ENCODE data around the gene ZFPL1.

Gene ZFPL1

DNA sequence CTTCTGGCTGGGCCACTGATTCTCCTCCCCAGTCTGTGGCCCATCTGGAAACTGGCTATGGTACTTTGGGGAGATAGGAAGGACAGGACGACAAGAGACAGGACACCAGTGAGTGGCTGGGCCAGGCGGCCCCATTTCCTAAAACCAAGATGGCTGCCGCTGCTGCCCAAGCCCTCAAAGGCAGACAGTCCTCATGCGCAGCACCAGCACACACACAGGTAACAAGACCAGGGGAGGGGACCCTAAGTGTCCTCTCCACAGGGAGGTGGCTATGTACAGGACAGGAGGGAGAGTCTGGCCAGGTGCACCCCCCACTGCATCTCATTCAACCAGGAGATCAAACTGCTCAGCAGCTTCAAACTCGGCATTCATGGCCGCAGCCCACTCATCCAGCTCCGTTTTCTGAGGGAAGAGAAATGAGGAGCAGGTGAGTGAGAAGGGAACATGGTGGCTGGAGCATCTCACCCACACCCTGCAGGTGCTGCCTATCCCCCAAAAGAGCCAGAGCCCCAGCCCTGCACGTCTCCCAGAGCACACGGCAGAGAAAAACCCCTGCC, 5.2 kb upstream of the ZFPL1 start:
- peaks cover 6% of the 10 kb centered on the region for H3K4me1 ChIP-seq (ENCODE audit: insufficient read depth, low read length)
- H3K27ac ChIP-seq (ENCODE audit: low read depth, low read length): no peak overlapping the region
- H3K9ac ChIP-seq (ENCODE audit: low read length): no peak overlapping the region
- H3K36me3 ChIP-seq (ENCODE audit: insufficient read depth, low read length): no peaks in the 10 kb centered on the region
- H3K9me3 ChIP-seq (ENCODE audit: low read length): no peaks in the 10 kb centered on the region
- no peaks in the 10 kb centered on the region for H3K27me3 ChIP-seq (ENCODE audit: control insufficient read depth in 1 of 2, insufficient read depth in 2 of 2, low read length in 2 of 2)
- H3K4me3 ChIP-seq (ENCODE audit: low read depth in 1 of 2, low read length in 2 of 2): no peak overlapping the region

DNA sequence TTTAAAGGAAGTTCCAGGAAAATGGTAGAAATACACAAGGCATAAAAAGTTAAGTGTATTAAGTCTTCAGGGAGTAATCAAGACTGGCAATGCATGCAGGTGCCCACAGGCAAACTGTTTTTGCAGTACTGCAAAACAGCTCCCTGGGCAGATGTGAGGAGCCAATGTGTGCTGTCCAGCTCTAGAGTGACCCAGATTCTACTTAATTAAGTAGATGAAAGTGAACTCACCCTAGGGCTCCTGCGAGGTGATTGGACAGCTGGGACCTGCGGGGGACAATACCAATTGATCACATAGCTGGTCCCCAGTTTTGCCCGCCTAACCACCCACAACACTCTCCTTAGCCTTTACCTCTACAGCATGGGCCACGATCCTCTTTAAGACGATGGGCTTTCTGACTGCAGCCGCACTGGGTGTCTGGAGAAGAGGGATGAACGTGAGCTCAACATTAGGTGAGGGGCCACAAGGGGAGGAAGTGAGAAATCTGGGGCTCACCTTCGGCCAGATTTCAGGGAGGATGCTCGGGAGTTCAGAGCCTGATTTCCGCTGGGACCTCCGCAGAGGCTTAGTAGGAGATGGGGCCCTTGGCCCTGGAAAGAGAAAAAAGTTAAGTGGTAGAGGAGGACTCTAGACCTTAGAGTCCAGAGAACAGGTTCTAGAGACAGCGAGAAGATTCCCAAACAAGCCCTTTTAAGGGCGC, 738 bp upstream of the ZFPL1 start:
- H3K4me3 ChIP-seq (ENCODE audit: low read depth in 1 of 2, low read length in 2 of 2): peak overlapping the region; percentile 40 to 92
- no peak overlapping the region for H3K9ac ChIP-seq (ENCODE audit: low read length)
- H3K9me3 ChIP-seq (ENCODE audit: low read length): no peaks in the 10 kb centered on the region
- peak overlapping the region; percentile 37 for H3K27ac ChIP-seq (ENCODE audit: low read depth, low read length)
- H3K27me3 ChIP-seq (ENCODE audit: control insufficient read depth in 1 of 2, insufficient read depth in 2 of 2, low read length in 2 of 2): no peaks in the 10 kb centered on the region
- H3K4me1 ChIP-seq (ENCODE audit: insufficient read depth, low read length): peaks cover 18% of the 10 kb centered on the region
- H3K36me3 ChIP-seq (ENCODE audit: insufficient read depth, low read length): peaks cover 31% of the 10 kb centered on the region

DNA sequence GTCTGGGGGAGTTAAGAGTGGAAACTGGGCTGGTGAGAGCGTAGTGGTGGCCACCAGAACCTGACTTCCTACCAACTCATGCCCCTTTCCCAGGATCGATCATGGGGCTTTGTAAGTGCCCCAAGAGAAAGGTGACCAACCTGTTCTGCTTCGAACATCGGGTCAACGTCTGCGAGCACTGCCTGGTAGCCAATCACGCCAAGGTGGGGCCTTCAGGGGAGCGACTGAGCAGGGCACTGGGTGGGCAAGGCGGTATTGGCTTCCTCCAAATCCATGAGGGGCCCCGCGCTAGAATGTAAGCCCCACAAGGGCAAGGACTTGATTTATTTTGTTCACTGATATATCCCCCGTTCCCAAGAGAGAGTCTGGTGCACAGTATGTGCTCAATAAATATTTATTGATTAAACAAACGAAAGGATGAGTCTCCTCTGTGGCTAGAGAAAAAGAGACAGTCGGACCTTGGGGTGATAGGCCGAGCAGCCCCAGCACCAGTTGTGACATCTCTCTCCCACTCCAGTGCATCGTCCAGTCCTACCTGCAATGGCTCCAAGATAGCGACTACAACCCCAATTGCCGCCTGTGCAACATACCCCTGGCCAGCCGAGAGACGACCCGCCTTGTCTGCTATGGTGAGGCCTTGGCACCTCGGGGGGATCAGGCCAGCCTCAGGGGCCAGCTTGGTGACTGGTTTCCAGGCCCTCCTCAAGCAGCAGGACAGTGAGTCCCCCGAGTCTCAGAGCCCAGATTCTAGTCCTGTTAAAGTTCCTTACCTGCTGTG, 765 bp downstream of the ZFPL1 start:
- Histone ChIP-seq H3K9ac (ENCODE audit: low read length) (peak overlapping the region; percentile 95), H3K36me3 (ENCODE audit: insufficient read depth, low read length) (peaks cover 31% of the 10 kb centered on the region), H3K4me3 (ENCODE audit: low read depth in 1 of 2, low read length in 2 of 2) (peak overlapping the region; percentile 40 to 92), H3K27ac (ENCODE audit: low read depth, low read length) (peak overlapping the region; percentile 97), H3K27me3 (ENCODE audit: control insufficient read depth in 1 of 2, insufficient read depth in 2 of 2, low read length in 2 of 2) (no peaks in the 10 kb centered on the region), H3K4me1 (ENCODE audit: insufficient read depth, low read length) (peaks cover 18% of the 10 kb centered on the region), H3K9me3 (ENCODE audit: low read length) (no peaks in the 10 kb centered on the region)

DNA sequence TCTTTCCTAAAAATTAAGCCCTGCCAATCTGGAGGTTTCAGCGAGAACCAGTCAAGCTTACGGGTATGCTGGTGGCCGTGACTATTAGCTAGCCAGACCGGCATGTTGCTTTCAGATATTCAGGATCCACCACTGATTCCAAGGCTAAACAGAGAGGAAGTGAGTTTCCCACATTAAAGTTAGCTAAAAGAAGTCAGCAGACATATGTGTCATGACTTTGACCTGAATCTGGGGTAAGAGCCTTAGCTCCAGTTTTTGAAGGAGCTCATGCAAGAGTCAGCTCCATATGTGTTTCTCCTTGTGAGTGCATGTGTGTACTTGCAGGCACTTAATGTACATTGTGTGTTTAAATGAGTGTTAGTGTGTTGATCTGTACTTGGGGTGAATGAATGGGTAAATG, 1.4 kb downstream of the ZFPL1 start:
- Histone ChIP-seq H3K27me3 (ENCODE audit: control insufficient read depth in 1 of 2, insufficient read depth in 2 of 2, low read length in 2 of 2) (no peaks in the 10 kb centered on the region), H3K4me1 (ENCODE audit: insufficient read depth, low read length) (peaks cover 18% of the 10 kb centered on the region), H3K9me3 (ENCODE audit: low read length) (no peaks in the 10 kb centered on the region), H3K36me3 (ENCODE audit: insufficient read depth, low read length) (peaks cover 31% of the 10 kb centered on the region), H3K4me3 (ENCODE audit: low read depth in 1 of 2, low read length in 2 of 2) (no peak overlapping the region), H3K9ac (ENCODE audit: low read length) (no peak overlapping the region), H3K27ac (ENCODE audit: low read depth, low read length) (no peak overlapping the region)

DNA sequence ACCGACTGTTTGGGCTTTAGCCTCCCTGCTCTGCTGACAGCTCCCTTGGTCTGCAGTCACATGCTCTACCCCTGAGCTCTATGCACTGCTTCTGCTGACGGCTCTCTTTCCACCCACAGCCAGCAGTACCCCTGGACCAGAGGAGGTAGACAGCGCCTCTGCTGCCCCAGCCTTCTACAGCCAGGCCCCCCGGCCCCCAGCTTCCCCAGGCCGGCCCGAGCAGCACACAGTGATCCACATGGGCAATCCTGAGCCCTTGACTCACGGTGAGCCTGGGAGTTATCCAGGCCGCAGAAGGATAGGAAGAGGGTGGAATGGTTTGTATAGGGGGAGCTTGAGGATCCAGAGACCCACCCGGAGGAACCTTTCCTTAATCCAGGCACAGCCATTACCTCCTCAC, 2.8 kb downstream of the ZFPL1 start:
- Histone ChIP-seq H3K36me3 (ENCODE audit: insufficient read depth, low read length) (peaks cover 31% of the 10 kb centered on the region), H3K4me1 (ENCODE audit: insufficient read depth, low read length) (peaks cover 18% of the 10 kb centered on the region), H3K9me3 (ENCODE audit: low read length) (no peaks in the 10 kb centered on the region), H3K9ac (ENCODE audit: low read length) (no peak overlapping the region), H3K27ac (ENCODE audit: low read depth, low read length) (no peak overlapping the region), H3K4me3 (ENCODE audit: low read depth in 1 of 2, low read length in 2 of 2) (no peak overlapping the region), H3K27me3 (ENCODE audit: control insufficient read depth in 1 of 2, insufficient read depth in 2 of 2, low read length in 2 of 2) (no peaks in the 10 kb centered on the region)

DNA sequence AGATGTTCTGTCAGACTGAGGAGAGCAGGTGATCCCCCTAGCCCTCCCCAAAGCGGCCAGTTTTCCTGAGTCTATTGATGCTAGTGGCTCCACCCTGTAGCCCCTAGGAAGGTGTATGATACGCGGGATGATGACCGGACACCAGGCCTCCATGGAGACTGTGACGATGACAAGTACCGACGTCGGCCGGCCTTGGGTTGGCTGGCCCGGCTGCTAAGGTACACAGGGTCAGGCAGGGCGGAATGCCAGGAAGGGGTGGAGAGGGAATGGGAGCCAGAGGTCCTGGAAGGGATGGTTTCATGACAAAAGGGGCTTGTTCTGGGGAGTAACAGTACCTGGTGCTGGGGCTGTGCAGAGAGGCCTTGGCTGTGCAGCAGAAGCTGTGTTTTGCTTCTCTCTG, 3.2 kb downstream of the ZFPL1 start:
- Histone ChIP-seq H3K9ac (ENCODE audit: low read length) (no peak overlapping the region), H3K4me3 (ENCODE audit: low read depth in 1 of 2, low read length in 2 of 2) (no peak overlapping the region), H3K27ac (ENCODE audit: low read depth, low read length) (no peak overlapping the region), H3K9me3 (ENCODE audit: low read length) (no peaks in the 10 kb centered on the region), H3K27me3 (ENCODE audit: control insufficient read depth in 1 of 2, insufficient read depth in 2 of 2, low read length in 2 of 2) (no peaks in the 10 kb centered on the region), H3K36me3 (ENCODE audit: insufficient read depth, low read length) (peaks cover 31% of the 10 kb centered on the region), H3K4me1 (ENCODE audit: insufficient read depth, low read length) (peaks cover 18% of the 10 kb centered on the region)

DNA sequence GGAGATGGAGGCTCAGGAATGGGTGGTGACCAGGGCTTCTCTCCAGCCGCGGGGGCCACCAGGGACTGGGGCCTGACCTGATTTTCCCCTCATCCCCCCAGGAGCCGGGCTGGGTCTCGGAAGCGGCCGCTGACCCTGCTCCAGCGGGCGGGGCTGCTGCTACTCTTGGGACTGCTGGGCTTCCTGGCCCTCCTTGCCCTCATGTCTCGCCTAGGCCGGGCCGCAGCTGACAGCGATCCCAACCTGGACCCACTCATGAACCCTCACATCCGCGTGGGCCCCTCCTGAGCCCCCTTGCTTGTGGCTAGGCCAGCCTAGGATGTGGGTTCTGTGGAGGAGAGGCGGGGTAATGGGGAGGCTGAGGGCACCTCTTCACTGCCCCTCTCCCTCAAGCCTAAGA, 3.8 kb downstream of the ZFPL1 start:
- Histone ChIP-seq H3K4me3 (ENCODE audit: low read depth in 1 of 2, low read length in 2 of 2) (no peak overlapping the region), H3K4me1 (ENCODE audit: insufficient read depth, low read length) (peaks cover 18% of the 10 kb centered on the region), H3K36me3 (ENCODE audit: insufficient read depth, low read length) (peaks cover 31% of the 10 kb centered on the region), H3K27me3 (ENCODE audit: control insufficient read depth in 1 of 2, insufficient read depth in 2 of 2, low read length in 2 of 2) (no peaks in the 10 kb centered on the region), H3K9ac (ENCODE audit: low read length) (no peak overlapping the region), H3K27ac (ENCODE audit: low read depth, low read length) (no peak overlapping the region), H3K9me3 (ENCODE audit: low read length) (no peaks in the 10 kb centered on the region)

DNA sequence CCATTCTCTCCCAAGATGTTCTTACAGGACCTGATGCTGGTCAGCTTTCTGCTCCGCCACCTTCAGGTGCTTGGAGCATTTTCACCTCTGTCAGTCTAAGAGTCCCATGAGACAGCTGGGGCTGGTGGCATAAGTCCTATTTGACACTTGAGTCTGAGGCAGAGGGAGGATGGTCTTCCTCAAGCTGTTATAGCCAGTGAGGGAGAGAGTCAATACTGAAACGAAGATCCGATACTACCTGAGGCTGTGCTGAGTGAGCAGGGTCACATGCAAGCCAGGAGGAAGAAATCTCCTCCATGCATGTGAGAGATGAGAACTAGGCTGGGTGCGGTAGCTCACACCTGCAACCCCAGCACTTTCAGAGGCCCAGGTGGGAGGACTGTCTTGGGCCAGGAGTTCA, 5.6 kb downstream of the ZFPL1 start:
- Histone ChIP-seq H3K9ac (ENCODE audit: low read length) (no peak overlapping the region), H3K36me3 (ENCODE audit: insufficient read depth, low read length) (peaks cover 31% of the 10 kb centered on the region), H3K9me3 (ENCODE audit: low read length) (no peaks in the 10 kb centered on the region), H3K4me3 (ENCODE audit: low read depth in 1 of 2, low read length in 2 of 2) (no peak overlapping the region), H3K4me1 (ENCODE audit: insufficient read depth, low read length) (peaks cover 10% of the 10 kb centered on the region), H3K27ac (ENCODE audit: low read depth, low read length) (no peak overlapping the region), H3K27me3 (ENCODE audit: control insufficient read depth in 1 of 2, insufficient read depth in 2 of 2, low read length in 2 of 2) (no peaks in the 10 kb centered on the region)

DNA sequence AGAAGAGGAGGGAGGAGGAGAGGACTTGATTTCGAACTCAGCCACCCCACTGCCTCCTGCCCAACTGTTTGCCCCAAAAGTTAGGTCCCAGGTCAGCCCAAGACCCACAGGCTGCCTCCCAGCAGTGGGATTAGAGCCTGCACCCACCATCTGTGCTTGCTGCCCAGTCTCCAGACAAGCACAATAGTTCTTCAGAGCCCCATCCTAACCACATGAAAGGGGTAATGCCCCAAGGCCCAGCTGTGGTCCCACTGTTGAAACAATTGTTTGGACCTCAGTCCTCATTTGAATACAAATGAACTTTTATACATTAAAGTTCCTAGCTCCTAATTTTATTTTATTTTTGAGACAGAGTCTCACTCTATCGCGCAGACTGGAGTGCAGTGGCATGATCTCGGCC, 6.6 kb downstream of the ZFPL1 start:
- Histone ChIP-seq H3K27me3 (ENCODE audit: control insufficient read depth in 1 of 2, insufficient read depth in 2 of 2, low read length in 2 of 2) (no peaks in the 10 kb centered on the region), H3K9ac (ENCODE audit: low read length) (no peak overlapping the region), H3K4me3 (ENCODE audit: low read depth in 1 of 2, low read length in 2 of 2) (no peak overlapping the region), H3K27ac (ENCODE audit: low read depth, low read length) (no peak overlapping the region), H3K9me3 (ENCODE audit: low read length) (no peaks in the 10 kb centered on the region), H3K36me3 (ENCODE audit: insufficient read depth, low read length) (peaks cover 24% of the 10 kb centered on the region), H3K4me1 (ENCODE audit: insufficient read depth, low read length) (peaks cover 2% of the 10 kb centered on the region)

DNA sequence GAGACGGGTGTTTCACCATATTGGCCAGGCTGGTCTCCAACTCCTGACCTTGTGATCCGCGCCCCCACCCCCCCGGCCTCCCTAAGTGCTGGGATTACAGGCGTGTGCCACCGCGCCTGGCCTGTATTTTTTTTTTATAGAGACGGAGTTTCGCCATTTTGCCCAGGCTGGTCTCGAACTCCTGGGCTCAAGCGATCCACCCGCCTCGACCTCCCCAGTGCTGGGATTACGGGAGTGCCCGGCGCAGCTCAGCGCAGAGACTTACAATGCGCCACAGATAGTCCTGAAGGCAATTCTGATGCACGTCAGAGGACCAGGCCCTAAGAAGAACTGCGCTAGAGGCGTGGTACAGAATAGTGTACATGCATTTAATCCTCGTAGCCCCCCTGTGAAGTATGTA, 11.4 kb downstream of the ZFPL1 start:
- no peak overlapping the region for H3K9ac ChIP-seq (ENCODE audit: low read length)
- peak overlapping the region in 1 of 2 donors; percentile 85 for H3K4me3 ChIP-seq (ENCODE audit: low read depth in 1 of 2, low read length in 2 of 2)
- peaks cover 13% of the 10 kb centered on the region for H3K36me3 ChIP-seq (ENCODE audit: insufficient read depth, low read length)
- H3K27ac ChIP-seq (ENCODE audit: low read depth, low read length): peak overlapping the region; percentile 41
- no peaks in the 10 kb centered on the region for H3K9me3 ChIP-seq (ENCODE audit: low read length)
- H3K27me3 ChIP-seq (ENCODE audit: control insufficient read depth in 1 of 2, insufficient read depth in 2 of 2, low read length in 2 of 2): no peaks in the 10 kb centered on the region
- H3K4me1 ChIP-seq (ENCODE audit: insufficient read depth, low read length): peaks cover 12% of the 10 kb centered on the region

DNA sequence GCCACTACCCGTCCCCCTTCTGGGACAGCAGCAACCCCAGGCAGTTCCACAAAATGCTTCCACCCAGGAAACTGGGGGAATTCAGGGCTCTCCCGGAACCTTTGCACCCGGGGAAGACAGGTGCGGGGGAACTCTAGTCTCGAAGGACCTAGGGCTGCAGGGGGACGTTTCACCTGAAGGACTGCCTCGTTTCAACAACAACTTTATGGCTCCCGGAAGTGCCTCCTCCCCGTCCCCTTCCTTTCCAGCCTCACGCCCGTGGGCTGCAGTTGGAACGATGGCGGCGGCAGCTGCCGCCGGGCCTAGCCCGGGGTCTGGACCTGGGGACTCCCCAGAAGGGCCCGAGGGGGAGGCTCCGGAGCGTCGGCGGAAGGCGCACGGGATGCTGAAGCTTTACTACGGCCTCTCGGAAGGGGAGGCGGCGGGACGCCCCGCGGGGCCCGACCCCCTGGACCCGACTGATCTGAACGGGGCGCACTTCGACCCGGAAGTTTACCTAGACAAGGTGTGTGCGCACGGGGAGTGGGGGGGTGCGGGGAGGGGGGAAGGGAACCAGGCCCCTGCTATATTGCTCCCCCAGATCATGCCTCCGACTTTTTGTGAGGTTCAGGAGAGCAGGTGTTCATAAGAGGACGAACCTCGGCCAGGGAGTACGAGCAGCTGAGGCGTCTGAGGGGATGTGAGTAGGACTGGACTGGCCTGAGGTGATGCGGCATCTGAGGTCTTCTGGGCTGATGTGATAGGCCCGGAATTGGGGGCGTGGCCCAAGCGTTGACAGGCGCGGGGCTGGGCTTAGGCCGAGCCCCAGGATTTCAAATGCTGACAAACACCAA, 12.2 kb downstream of the ZFPL1 start, which contains the start of gene VPS51:
TSS of gene VPS51 (plus strand) at position 241 of the 833 bp plus-strand sequence. CDS start at position 278, 37 bp downstream.
- H3K27ac ChIP-seq (ENCODE audit: low read depth, low read length): peak within 1 kb of the TSS; percentile 86
- H3K27me3 ChIP-seq (ENCODE audit: control insufficient read depth in 1 of 2, insufficient read depth in 2 of 2, low read length in 2 of 2): no peaks in the 10 kb centered on the region
- H3K9ac ChIP-seq (ENCODE audit: low read length): peak within 1 kb of the TSS; percentile 53
- peaks cover 13% of the 10 kb centered on the region for H3K36me3 ChIP-seq (ENCODE audit: insufficient read depth, low read length)
- no peaks in the 10 kb centered on the region for H3K9me3 ChIP-seq (ENCODE audit: low read length)
- H3K4me3 ChIP-seq (ENCODE audit: low read depth in 1 of 2, low read length in 2 of 2): peak within 1 kb of the TSS; percentile 77 to 85
- H3K4me1 ChIP-seq (ENCODE audit: insufficient read depth, low read length): peaks cover 12% of the 10 kb centered on the region

Measured in muscle layer of colon (tissue), 2 donors.